HG02759 (cell line): Measurements from ENCODE around the gene SPRR1B.
"Not testable (repeated sequence)": the region's sequence is repeated elsewhere in the genome, so short reads cannot be mapped to it uniquely, and the experiment has no call there.

Source experiments
- ATAC-seq: cut with Tn5 transposase; IDR thresholded peaks from one replicate; pipeline ENCODE4 v1.9.1; 2021; ENCODE audit warnings: mild to moderate bottlenecking, moderate library complexity; ENCODE audit not compliant: unreplicated experiment

Gene SPRR1B

GRCh38 chr1:153035211-153035610 is 4.2 kb downstream of the SPRR1B start:
- no peak for ATAC-seq

GRCh38 chr1:153040950-153041631 is 10.1 kb downstream of the SPRR1B start, which contains the start of gene SPRR2D:
SPRR2D (minus strand) TSS chr1:153041120; CDS start chr1:153040346, 774 bp downstream.
- no peak for ATAC-seq

- ATAC-seq = no peak
Measured at GRCh38 chr1:153049211-153049610, 18.2 kb downstream of the SPRR1B start.

- not testable (repeated sequence) for ATAC-seq
Measured at GRCh38 chr1:153056111-153056510, 25.1 kb downstream of the SPRR1B start.

GRCh38 chr1:153057375-153057774 is 26.4 kb downstream of the SPRR1B start, which contains the start of gene SPRR2A:
SPRR2A (minus strand) TSS chr1:153057512; CDS start chr1:153056735, 777 bp downstream.
- no peak for ATAC-seq

GRCh38 chr1:153058154-153058553 is 27.2 kb downstream of the SPRR1B start:
- no peak for ATAC-seq

- ATAC-seq = no peak
Measured at GRCh38 chr1:153058826-153059784, 28.1 kb downstream of the SPRR1B start.

- ATAC-seq = no peak
Measured at GRCh38 chr1:153070243-153070642, 39.2 kb downstream of the SPRR1B start.

- ATAC-seq = no peak
Measured at GRCh38 chr1:153071511-153071910, 40.5 kb downstream of the SPRR1B start, which contains the start of gene SPRR2B. SPRR2B (minus strand) TSS chr1:153071611; CDS start chr1:153070839, 772 bp downstream.

GRCh38 chr1:153072806-153073726 is 42.1 kb downstream of the SPRR1B start:
- ATAC-seq = no peak

- ATAC-seq = no peak
Measured at GRCh38 chr1:153081736-153082135, 50.7 kb downstream of the SPRR1B start.
